Activated CD4-positive, alpha-beta memory T cell treated with anti-CD3 and anti-CD28 coated beads for 36 hours (primary cell): Measurements from ENCODE around the gene ZBTB49. TPM values are rescaled to one million over a fixed set of nuclear protein-coding genes. Genes with fewer than 3 reads are reported as not detected.

Experiments
- CTCF ChIA-PET: fragments of 350-600 bp; sonication (Branson Sonifier 250); formaldehyde crosslinking; loops from one replicate; lab custom pipeline; 2021; ENCODE audit warnings: antibody characterized with exemption, inconsistent platforms; lab: Charles Lee
- POLR2A ChIA-PET: fragments of 350-600 bp; sonication (Branson Sonifier 250); formaldehyde crosslinking; loops from one replicate; lab custom pipeline; 2021; ENCODE audit warnings: antibody characterized with exemption; lab: Charles Lee
- DNase-seq: peaks from one replicate; pipeline ENCODE4 v3.0.0-alpha.2; 2020
- H3K27ac Mint-ChIP-seq: one replicate; pipeline ENCODE4 v1.8.0; 2021; ENCODE audit warnings: mixed read lengths
- H3K27me3 Mint-ChIP-seq: one replicate; pipeline ENCODE4 v1.8.0; 2021; ENCODE audit warnings: mixed read lengths
- H3K36me3 Mint-ChIP-seq: one replicate; pipeline ENCODE4 v1.8.0; 2021; ENCODE audit warnings: mixed read lengths
- H3K4me1 Mint-ChIP-seq: one replicate; pipeline ENCODE4 v1.8.0; 2021; ENCODE audit warnings: low read depth, mixed read lengths
- H3K4me3 Mint-ChIP-seq: one replicate; pipeline ENCODE4 v1.8.0; 2021; ENCODE audit warnings: mild to moderate bottlenecking, mixed read lengths
- H3K9me3 Mint-ChIP-seq: one replicate; pipeline ENCODE4 v1.8.0; 2021; ENCODE audit warnings: mixed read lengths
- intact Hi-C: fragments of 100-400 bp; cut with micrococcal nuclease; formaldehyde crosslinking; loops from one replicate; pipeline ENCODE4 v1.15.1; 2023
- total RNA-seq, 2 experiments: library from RNA; stranded (reverse); gene quantifications; one replicate each; pipeline ENCODE4 v1.2.3, GENCODE V29; 2021

ZBTB49 gene
- total RNA-seq, 2 experiments from 2014 or later = 4.3 to 4.6 TPM

GRCh38 chr4:4284827-4285618 is 5.0 kb upstream of the ZBTB49 start:
- no peak overlapping the region for H3K27ac Mint-ChIP-seq
- DNase-seq = no peak
- no peaks in the 10 kb centered on the region for H3K27me3 Mint-ChIP-seq
- intact Hi-C loops = no loop called here
- H3K4me1 Mint-ChIP-seq = peaks cover 32% of the 10 kb centered on the region
- CTCF ChIA-PET = interaction anchor here (1.3 to 1.6 kb wide), 2 partner anchors 33 to 50 kb away, joined by 3 to 4 read pairs; no protein-coding TSS in a partner anchor
- no peaks in the 10 kb centered on the region for H3K9me3 Mint-ChIP-seq
- H3K4me3 Mint-ChIP-seq = no peak overlapping the region
- POLR2A ChIA-PET = interaction anchor here (1.3 kb wide), 1 partner anchor 37 kb away, joined by 3 read pairs; the partner anchor contains the start of gene TMEM128
- H3K36me3 Mint-ChIP-seq = peaks cover 46% of the 10 kb centered on the region

GRCh38 chr4:4288098-4288497 is 2.0 kb upstream of the ZBTB49 start:
- ChIA-PET POLR2A (no interaction called here), CTCF (no interaction called here)

GRCh38 chr4:4289055-4289454 is 996 bp upstream of the ZBTB49 start:
- DNase-seq = no peak
- Mint-ChIP-seq H3K4me3 (peak overlapping the region; percentile 95), H3K27me3 (no peaks in the 10 kb centered on the region), H3K27ac (no peak overlapping the region), H3K9me3 (no peaks in the 10 kb centered on the region), H3K36me3 (peaks cover 23% of the 10 kb centered on the region), H3K4me1 (peaks cover 48% of the 10 kb centered on the region)
- CTCF ChIA-PET = no interaction called here
- POLR2A ChIA-PET = no interaction called here
- intact Hi-C loops = no loop called here

More at GRCh38 chr4:4288098-4288497, 2.0 kb upstream of the ZBTB49 start:
- Mint-ChIP-seq H3K36me3 (peaks cover 27% of the 10 kb centered on the region), H3K27me3 (no peaks in the 10 kb centered on the region), H3K27ac (peak overlapping the region; percentile 2), H3K4me1 (peaks cover 51% of the 10 kb centered on the region), H3K4me3 (no peak overlapping the region), H3K9me3 (no peaks in the 10 kb centered on the region)
- intact Hi-C loops = no loop called here
- DNase-seq = no peak

GRCh38 chr4:4289597-4289940 is 482 bp upstream of the ZBTB49 start:
- peaks cover 22% of the 10 kb centered on the region for H3K36me3 Mint-ChIP-seq
- no peak for DNase-seq
- peak overlapping the region; percentile 95 for H3K4me3 Mint-ChIP-seq
- intact Hi-C loops = no loop called here
- peaks cover 48% of the 10 kb centered on the region for H3K4me1 Mint-ChIP-seq
- H3K27me3 Mint-ChIP-seq = no peaks in the 10 kb centered on the region
- CTCF ChIA-PET = interaction anchor here (0.7 to 1.3 kb wide), 3 partner anchors 14 to 29 kb away, joined by 3 to 4 read pairs (median 3); no protein-coding TSS in a partner anchor
- H3K27ac Mint-ChIP-seq = peak overlapping the region; percentile 60
- POLR2A ChIA-PET = interaction anchor here (1.8 kb wide), 1 partner anchor 41 kb away, joined by 6 read pairs; the partner anchor contains the start of gene TMEM128
- no peaks in the 10 kb centered on the region for H3K9me3 Mint-ChIP-seq

GRCh38 chr4:4293279-4293678 is 3.2 kb downstream of the ZBTB49 start:
- no peaks in the 10 kb centered on the region for H3K27me3 Mint-ChIP-seq
- no peak overlapping the region for H3K27ac Mint-ChIP-seq
- ChIA-PET CTCF (no interaction called here), POLR2A (no interaction called here)
- no peak overlapping the region for H3K4me3 Mint-ChIP-seq
- H3K36me3 Mint-ChIP-seq = peaks cover 15% of the 10 kb centered on the region
- peaks cover 47% of the 10 kb centered on the region for H3K4me1 Mint-ChIP-seq
- H3K9me3 Mint-ChIP-seq = peaks cover 3% of the 10 kb centered on the region
- intact Hi-C loops = loop anchor here (5.0 kb wide), 1 partner anchor 336 kb away; no protein-coding TSS in a partner anchor
- no peak for DNase-seq

GRCh38 chr4:4296283-4296846 is 6.3 kb downstream of the ZBTB49 start:
- Mint-ChIP-seq H3K4me1 (peaks cover 34% of the 10 kb centered on the region), H3K27me3 (no peaks in the 10 kb centered on the region), H3K4me3 (no peak overlapping the region), H3K9me3 (peaks cover 3% of the 10 kb centered on the region), H3K27ac (no peak overlapping the region), H3K36me3 (peaks cover 15% of the 10 kb centered on the region)
- ChIA-PET CTCF (no interaction called here), POLR2A (no interaction called here)
- DNase-seq = no peak
- intact Hi-C loops = no loop called here

- Mint-ChIP-seq H3K4me1 (peaks cover 21% of the 10 kb centered on the region), H3K4me3 (no peak overlapping the region), H3K36me3 (peaks cover 21% of the 10 kb centered on the region), H3K27me3 (no peaks in the 10 kb centered on the region), H3K9me3 (peaks cover 3% of the 10 kb centered on the region), H3K27ac (no peak overlapping the region)
- intact Hi-C loops = no loop called here
- CTCF ChIA-PET = no interaction called here
- DNase-seq = no peak
- POLR2A ChIA-PET = no interaction called here
Measured at GRCh38 chr4:4299006-4299405, 9.0 kb downstream of the ZBTB49 start.

GRCh38 chr4:4302001-4302400 is 11.9 kb downstream of the ZBTB49 start:
- H3K27me3 Mint-ChIP-seq = no peaks in the 10 kb centered on the region
- intact Hi-C loops = no loop called here
- peaks cover 14% of the 10 kb centered on the region for H3K36me3 Mint-ChIP-seq
- no peak overlapping the region for H3K27ac Mint-ChIP-seq
- no peak for DNase-seq
- peaks cover 7% of the 10 kb centered on the region for H3K4me1 Mint-ChIP-seq
- ChIA-PET CTCF (no interaction called here), POLR2A (no interaction called here)
- H3K4me3 Mint-ChIP-seq = no peak overlapping the region
- H3K9me3 Mint-ChIP-seq = no peaks in the 10 kb centered on the region

GRCh38 chr4:4302416-4302815 is 12.4 kb downstream of the ZBTB49 start:
- peaks cover 14% of the 10 kb centered on the region for H3K36me3 Mint-ChIP-seq
- intact Hi-C loops = no loop called here
- H3K9me3 Mint-ChIP-seq = no peaks in the 10 kb centered on the region
- ChIA-PET CTCF (interaction anchor here (1.2 kb wide), 1 partner anchor 120 kb away, joined by 3 read pairs; no protein-coding TSS in a partner anchor), POLR2A (no interaction called here)
- H3K27ac Mint-ChIP-seq = no peak overlapping the region
- peaks cover 7% of the 10 kb centered on the region for H3K4me1 Mint-ChIP-seq
- no peak for DNase-seq
- no peaks in the 10 kb centered on the region for H3K27me3 Mint-ChIP-seq
- no peak overlapping the region for H3K4me3 Mint-ChIP-seq

GRCh38 chr4:4306920-4307319 is 16.9 kb downstream of the ZBTB49 start:
- CTCF ChIA-PET = no interaction called here
- Mint-ChIP-seq H3K36me3 (peaks cover 13% of the 10 kb centered on the region), H3K4me3 (no peak overlapping the region), H3K9me3 (no peaks in the 10 kb centered on the region), H3K27me3 (no peaks in the 10 kb centered on the region), H3K27ac (no peak overlapping the region), H3K4me1 (no peaks in the 10 kb centered on the region)
- no peak for DNase-seq
- POLR2A ChIA-PET = no interaction called here
- intact Hi-C loops = no loop called here

GRCh38 chr4:4308800-4309441 is 18.9 kb downstream of the ZBTB49 start:
- ChIA-PET POLR2A (no interaction called here), CTCF (no interaction called here)
- H3K27ac Mint-ChIP-seq = no peak overlapping the region
- no peak for DNase-seq
- H3K4me3 Mint-ChIP-seq = no peak overlapping the region
- no peaks in the 10 kb centered on the region for H3K27me3 Mint-ChIP-seq
- H3K4me1 Mint-ChIP-seq = no peaks in the 10 kb centered on the region
- intact Hi-C loops = no loop called here
- peaks cover 9% of the 10 kb centered on the region for H3K36me3 Mint-ChIP-seq
- H3K9me3 Mint-ChIP-seq = no peaks in the 10 kb centered on the region

- intact Hi-C loops = no loop called here
- CTCF ChIA-PET = no interaction called here
- peaks cover 9% of the 10 kb centered on the region for H3K36me3 Mint-ChIP-seq
- POLR2A ChIA-PET = no interaction called here
- no peaks in the 10 kb centered on the region for H3K27me3 Mint-ChIP-seq
- no peak for DNase-seq
- no peaks in the 10 kb centered on the region for H3K4me1 Mint-ChIP-seq
- H3K27ac Mint-ChIP-seq = no peak overlapping the region
- no peaks in the 10 kb centered on the region for H3K9me3 Mint-ChIP-seq
- no peak overlapping the region for H3K4me3 Mint-ChIP-seq
Measured at GRCh38 chr4:4311193-4311592, 21.1 kb downstream of the ZBTB49 start.
